RWPE2 (cell line): ENCODE results near the gene FIGLA.

ENCODE experiments used
- ATAC-seq: fragments of 200-7000 bp; cut with Tn5 transposase; 3 replicates; pipeline ENCODE4 v1.9.1; 2021; ENCODE audit warnings: low read depth
- DNase-seq: peaks from one replicate; pipeline ENCODE4 v3.0.0-alpha.2; 2020; ENCODE audit warnings: low spot score
- H3K27ac ChIP-seq: fragments of 450-650 bp; 2 replicates; pipeline ENCODE4 v1.5.1; 2017; ENCODE audit warnings: mild to moderate bottlenecking; ENCODE audit not compliant: poor library complexity, severe bottlenecking
- H3K27me3 ChIP-seq: fragments of 250-450 bp; sonication (Bioruptor Pico); 2 replicates; pipeline ENCODE4 v1.5.1; 2021; ENCODE audit warnings: mild to moderate bottlenecking, moderate library complexity; ENCODE audit not compliant: insufficient read depth, poor library complexity, severe bottlenecking
- H3K36me3 ChIP-seq: fragments of 250-450 bp; sonication (Bioruptor Pico); 2 replicates; pipeline ENCODE4 v1.5.1; 2020; ENCODE audit warnings: low read depth, mild to moderate bottlenecking, moderate library complexity
- H3K4me1 ChIP-seq: fragments of 250-450 bp; sonication (Bioruptor Pico); 2 replicates; pipeline ENCODE4 v1.5.1; 2021; ENCODE audit warnings: mild to moderate bottlenecking, moderate library complexity; ENCODE audit not compliant: insufficient read depth, poor library complexity, severe bottlenecking
- H3K4me3 ChIP-seq: fragments of 250-450 bp; sonication (Bioruptor Pico); 2 replicates; pipeline ENCODE4 v1.5.1; 2021; ENCODE audit warnings: mild to moderate bottlenecking, moderate library complexity; ENCODE audit not compliant: severe bottlenecking
- H3K9me3 ChIP-seq: fragments of 250-450 bp; sonication (Bioruptor Pico); 2 replicates; pipeline ENCODE4 v1.5.1; 2021; ENCODE audit warnings: mild to moderate bottlenecking, moderate library complexity; ENCODE audit not compliant: severe bottlenecking
- TF ChIP-seq, protein P1 (sequence below): fragments of 450-650 bp; IDR thresholded peaks from one replicate; pipeline ENCODE4 v1.5.1; 2017; ENCODE audit warnings: mild to moderate bottlenecking, moderate library complexity; ENCODE audit not compliant: poor library complexity, severe bottlenecking

The FIGLA gene

DNA sequence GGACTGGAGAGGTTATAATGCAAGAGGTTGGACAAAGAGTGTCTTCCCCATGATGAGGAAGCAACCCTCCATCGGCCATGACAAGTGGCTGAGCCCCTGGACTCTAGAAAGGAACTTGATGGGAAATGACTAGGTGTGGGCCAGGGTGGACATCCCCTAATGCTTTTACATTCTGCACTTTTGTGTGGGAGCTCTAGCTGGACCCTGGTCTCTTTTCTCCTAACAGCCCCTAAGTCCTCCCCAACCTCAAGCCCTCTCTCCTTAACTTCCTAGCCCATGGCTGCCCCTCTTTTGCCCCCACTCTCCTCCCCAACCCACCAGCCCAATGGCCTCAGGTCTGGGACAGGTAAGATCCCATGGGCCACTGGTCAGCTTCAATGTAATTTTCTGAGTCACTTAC, 42.8 kb upstream of the FIGLA start:
- Histone ChIP-seq H3K27ac (no peak overlapping the region), H3K9me3 (no peaks in the 10 kb centered on the region), H3K36me3 (no peaks in the 10 kb centered on the region), H3K4me1 (no peaks in the 10 kb centered on the region), H3K4me3 (no peak overlapping the region), H3K27me3 (no peaks in the 10 kb centered on the region)
- TF ChIP-seq, protein P1, sequence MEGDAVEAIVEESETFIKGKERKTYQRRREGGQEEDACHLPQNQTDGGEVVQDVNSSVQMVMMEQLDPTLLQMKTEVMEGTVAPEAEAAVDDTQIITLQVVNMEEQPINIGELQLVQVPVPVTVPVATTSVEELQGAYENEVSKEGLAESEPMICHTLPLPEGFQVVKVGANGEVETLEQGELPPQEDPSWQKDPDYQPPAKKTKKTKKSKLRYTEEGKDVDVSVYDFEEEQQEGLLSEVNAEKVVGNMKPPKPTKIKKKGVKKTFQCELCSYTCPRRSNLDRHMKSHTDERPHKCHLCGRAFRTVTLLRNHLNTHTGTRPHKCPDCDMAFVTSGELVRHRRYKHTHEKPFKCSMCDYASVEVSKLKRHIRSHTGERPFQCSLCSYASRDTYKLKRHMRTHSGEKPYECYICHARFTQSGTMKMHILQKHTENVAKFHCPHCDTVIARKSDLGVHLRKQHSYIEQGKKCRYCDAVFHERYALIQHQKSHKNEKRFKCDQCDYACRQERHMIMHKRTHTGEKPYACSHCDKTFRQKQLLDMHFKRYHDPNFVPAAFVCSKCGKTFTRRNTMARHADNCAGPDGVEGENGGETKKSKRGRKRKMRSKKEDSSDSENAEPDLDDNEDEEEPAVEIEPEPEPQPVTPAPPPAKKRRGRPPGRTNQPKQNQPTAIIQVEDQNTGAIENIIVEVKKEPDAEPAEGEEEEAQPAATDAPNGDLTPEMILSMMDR: no peak
- no peak for ATAC-seq
- no peak for DNase-seq

DNA sequence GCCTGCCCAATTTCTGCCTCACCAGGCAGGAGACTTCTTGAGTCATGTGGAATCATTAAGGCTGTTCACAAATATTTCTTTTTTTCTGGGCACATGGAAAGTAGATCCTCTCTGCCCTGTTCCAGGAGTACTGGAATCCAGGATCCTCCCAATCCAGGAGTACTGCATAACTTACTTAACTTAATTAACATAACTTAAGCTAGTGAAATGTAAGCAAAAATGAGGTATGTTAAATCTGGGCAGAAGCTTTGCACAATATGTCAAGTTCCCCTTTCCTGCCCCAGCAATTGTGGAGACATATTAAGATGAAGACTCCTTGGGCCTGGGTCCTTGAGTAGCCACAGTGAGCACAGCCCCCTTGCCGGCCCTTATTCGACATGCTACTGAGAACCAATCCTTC, 41.9 kb upstream of the FIGLA start:
- Histone ChIP-seq H3K36me3 (no peaks in the 10 kb centered on the region), H3K27ac (no peak overlapping the region), H3K27me3 (no peaks in the 10 kb centered on the region), H3K4me1 (no peaks in the 10 kb centered on the region), H3K4me3 (no peak overlapping the region), H3K9me3 (no peaks in the 10 kb centered on the region)
- TF ChIP-seq, protein P1: no peak
- no peak for ATAC-seq
- DNase-seq: no peak

DNA sequence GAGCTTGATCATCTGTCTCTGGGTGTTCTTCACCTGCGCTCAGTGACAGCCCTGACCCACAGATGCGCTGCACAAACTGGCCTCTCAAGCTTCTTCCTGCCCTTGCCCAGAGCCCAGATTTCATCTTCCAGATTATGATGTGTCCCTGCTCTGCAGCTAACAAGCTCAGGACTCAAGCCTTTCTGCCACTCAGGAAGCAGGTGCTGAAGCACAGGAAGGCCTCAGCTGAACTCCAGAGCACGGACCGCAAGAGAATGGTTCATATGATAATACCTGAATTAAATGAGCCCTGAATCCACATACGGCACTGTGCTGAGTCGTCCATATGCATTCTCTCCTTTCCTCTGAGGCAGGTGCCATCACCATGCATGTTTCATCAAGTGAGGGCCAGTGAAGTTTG, 41.4 kb upstream of the FIGLA start:
- DNase-seq (no peak), ATAC-seq (no peak)
- no peak overlapping the region for H3K4me3 ChIP-seq
- H3K36me3 ChIP-seq: no peaks in the 10 kb centered on the region
- H3K27me3 ChIP-seq: no peaks in the 10 kb centered on the region
- no peak overlapping the region for H3K27ac ChIP-seq
- no peaks in the 10 kb centered on the region for H3K4me1 ChIP-seq
- H3K9me3 ChIP-seq: no peaks in the 10 kb centered on the region
- TF ChIP-seq, protein P1: no peak

DNA sequence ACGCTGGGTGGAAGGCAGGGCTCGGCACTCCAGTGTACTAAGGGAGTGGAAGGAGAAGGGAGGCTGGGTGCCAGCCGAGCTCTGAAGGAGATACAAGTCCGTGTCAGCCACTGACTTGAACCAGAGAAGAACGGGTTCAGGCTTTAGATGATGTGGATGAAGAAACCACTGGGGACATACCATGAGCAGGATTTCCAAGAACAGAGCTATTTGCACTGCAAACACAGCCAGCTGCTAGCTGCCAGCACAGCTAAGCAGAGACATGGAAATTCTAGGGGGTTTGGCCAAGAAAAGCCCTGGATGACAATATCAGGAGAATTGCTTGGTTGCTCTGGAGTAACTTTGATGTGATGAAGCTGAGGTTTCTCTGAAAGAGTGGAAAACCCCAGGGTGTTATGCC, 39.9 kb upstream of the FIGLA start:
- Histone ChIP-seq H3K4me1 (no peaks in the 10 kb centered on the region), H3K27me3 (no peaks in the 10 kb centered on the region), H3K36me3 (no peaks in the 10 kb centered on the region), H3K9me3 (no peaks in the 10 kb centered on the region), H3K4me3 (no peak overlapping the region), H3K27ac (no peak overlapping the region)
- ATAC-seq: no peak
- TF ChIP-seq, protein P1: no peak
- DNase-seq: no peak

DNA sequence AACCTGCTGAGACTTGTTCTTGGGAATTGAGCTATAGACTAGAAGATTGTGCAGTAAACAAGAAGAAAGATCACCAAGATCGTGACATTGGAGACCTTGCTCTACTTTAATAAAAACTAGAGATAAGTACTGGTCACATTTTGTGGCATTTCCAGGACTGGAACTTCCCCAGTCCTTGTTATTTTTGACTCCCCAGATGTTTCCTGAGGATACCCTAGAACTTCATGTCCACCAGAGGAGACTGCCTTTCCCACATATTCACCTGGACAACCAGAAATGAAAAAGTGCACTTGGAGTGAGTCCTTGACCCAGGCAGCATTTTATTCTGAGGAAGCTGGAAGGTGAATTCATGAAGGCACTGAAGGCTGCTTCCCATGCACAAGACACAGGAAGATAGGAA, 39.5 kb upstream of the FIGLA start:
- DNase-seq (no peak), ATAC-seq (no peak)
- no peak overlapping the region for H3K27ac ChIP-seq
- no peaks in the 10 kb centered on the region for H3K27me3 ChIP-seq
- TF ChIP-seq, protein P1: no peak
- H3K4me1 ChIP-seq: no peaks in the 10 kb centered on the region
- no peak overlapping the region for H3K4me3 ChIP-seq
- no peaks in the 10 kb centered on the region for H3K36me3 ChIP-seq
- no peaks in the 10 kb centered on the region for H3K9me3 ChIP-seq
